ENCODE results near the gene HBS1L. TPM values are rescaled to one million over a fixed set of nuclear protein-coding genes. Genes with fewer than 3 reads are reported as not detected.

Gene HBS1L
- total and polyA plus RNA-seq, 9 donors = 25.4 to 68.1 (median 55.9) TPM

DNA sequence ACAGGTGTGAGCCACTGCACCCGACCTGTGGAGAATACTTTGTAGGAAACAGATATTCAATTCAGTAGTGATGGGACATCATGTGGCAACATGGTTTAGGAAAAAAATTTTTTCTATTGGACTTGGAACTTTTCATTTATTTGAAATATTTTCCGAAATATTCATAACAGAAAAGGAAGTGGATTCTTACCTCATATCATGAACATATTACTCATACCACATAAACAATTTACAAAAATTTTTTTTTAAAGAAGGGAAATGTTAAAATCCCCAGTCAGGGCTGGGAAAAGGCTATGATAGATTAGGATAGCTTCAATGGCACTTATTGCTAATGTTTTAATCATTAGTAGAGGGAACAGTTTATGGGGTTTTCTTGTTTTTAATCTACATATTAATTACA, 97.9 kb downstream of the HBS1L start:
- Histone ChIP-seq H3K36me3 (no peaks in the 10 kb centered on the region), H3K27me3 (no peaks in the 10 kb centered on the region), H3K9me3 (no peaks in the 10 kb centered on the region), H3K4me1 (ENCODE audit: insufficient read depth) (no peaks in the 10 kb centered on the region), H3K4me3 (no peak overlapping the region), H3K27ac (no peak overlapping the region)
- intact Hi-C loops (cut with DNase I) = no loop called here
- 82 to 90% (median 87%) methylated on average over 2 of the region's 2 CpGs for WGBS, 3 donors
- no peak for DNase-seq
- TF ChIP-seq POLR2A (IDR thresholded peaks at IDR 0.05) (no peak), EP300 (IDR thresholded peaks at IDR 0.05) (no peak)
- TF ChIP-seq, protein P1, sequence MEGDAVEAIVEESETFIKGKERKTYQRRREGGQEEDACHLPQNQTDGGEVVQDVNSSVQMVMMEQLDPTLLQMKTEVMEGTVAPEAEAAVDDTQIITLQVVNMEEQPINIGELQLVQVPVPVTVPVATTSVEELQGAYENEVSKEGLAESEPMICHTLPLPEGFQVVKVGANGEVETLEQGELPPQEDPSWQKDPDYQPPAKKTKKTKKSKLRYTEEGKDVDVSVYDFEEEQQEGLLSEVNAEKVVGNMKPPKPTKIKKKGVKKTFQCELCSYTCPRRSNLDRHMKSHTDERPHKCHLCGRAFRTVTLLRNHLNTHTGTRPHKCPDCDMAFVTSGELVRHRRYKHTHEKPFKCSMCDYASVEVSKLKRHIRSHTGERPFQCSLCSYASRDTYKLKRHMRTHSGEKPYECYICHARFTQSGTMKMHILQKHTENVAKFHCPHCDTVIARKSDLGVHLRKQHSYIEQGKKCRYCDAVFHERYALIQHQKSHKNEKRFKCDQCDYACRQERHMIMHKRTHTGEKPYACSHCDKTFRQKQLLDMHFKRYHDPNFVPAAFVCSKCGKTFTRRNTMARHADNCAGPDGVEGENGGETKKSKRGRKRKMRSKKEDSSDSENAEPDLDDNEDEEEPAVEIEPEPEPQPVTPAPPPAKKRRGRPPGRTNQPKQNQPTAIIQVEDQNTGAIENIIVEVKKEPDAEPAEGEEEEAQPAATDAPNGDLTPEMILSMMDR (IDR thresholded peaks at IDR 0.05) = no peak

DNA sequence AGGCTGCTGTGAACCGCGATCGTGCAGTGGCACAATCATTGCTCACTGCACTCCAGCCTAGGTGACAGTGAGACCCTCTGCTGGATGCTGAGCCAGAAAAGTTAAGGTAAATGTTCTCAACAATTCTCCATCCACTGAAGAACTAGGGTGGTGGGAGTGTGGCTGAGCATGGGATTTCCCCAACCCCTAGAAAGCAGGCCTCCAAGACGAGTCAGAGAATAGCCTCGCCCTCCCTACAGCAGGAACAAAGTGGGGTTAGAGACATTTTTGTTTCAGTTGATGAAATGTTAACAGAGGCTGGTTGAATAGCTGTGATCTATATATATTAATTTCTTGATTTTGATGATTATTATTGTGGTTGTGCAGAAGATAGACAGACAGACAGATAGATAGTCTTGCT, 98.6 kb downstream of the HBS1L start:
- DNase-seq = no peak
- Histone ChIP-seq H3K4me1 (ENCODE audit: insufficient read depth) (no peaks in the 10 kb centered on the region), H3K27me3 (no peaks in the 10 kb centered on the region), H3K4me3 (no peak overlapping the region), H3K27ac (no peak overlapping the region), H3K9me3 (no peaks in the 10 kb centered on the region), H3K36me3 (no peaks in the 10 kb centered on the region)
- 87 to 90% (median 90%) methylated on average over 5 of the region's 5 CpGs for WGBS, 3 donors
- TF ChIP-seq, protein P1 (IDR thresholded peaks at IDR 0.05) = no peak
- TF ChIP-seq EP300 (IDR thresholded peaks at IDR 0.05) = no peak
- intact Hi-C loops (cut with DNase I) = no loop called here

DNA sequence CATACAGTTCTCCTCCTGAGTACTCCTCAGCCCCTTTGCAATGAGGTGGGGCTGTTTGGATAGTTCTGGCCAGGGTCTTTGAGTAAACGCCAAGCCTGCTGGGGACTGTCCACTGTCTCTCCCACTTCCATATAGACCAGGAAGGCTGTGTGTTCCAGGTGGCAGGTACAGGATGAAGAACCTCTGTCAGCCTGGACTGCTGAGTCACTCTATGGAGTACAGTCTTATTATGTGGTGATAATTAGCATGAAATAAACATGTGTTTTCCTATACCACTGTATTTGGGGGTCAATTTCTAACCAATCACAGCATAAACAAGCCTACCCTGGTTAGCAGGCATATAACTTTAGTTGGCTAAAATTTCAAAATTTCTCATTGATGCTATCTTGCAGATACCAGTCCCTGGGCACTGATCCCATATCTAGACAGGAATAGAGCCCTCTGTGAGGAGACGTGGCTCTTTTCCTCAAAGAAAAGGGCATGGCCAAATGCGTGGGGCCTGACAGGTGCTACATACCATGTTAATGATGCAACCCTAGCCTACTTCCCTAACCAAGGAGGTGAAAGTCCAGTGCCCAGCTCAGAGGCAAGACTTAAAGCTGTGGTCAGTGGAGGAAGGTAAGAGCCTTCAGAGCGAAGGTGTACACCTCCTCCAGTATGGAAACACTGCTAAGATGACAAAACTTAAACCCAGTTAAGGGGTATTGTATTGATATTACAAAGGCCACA, 100.2 kb downstream of the HBS1L start:
- WGBS, 3 donors = 80 to 92% (median 90%) methylated on average over 4 of the region's 4 CpGs

DNA sequence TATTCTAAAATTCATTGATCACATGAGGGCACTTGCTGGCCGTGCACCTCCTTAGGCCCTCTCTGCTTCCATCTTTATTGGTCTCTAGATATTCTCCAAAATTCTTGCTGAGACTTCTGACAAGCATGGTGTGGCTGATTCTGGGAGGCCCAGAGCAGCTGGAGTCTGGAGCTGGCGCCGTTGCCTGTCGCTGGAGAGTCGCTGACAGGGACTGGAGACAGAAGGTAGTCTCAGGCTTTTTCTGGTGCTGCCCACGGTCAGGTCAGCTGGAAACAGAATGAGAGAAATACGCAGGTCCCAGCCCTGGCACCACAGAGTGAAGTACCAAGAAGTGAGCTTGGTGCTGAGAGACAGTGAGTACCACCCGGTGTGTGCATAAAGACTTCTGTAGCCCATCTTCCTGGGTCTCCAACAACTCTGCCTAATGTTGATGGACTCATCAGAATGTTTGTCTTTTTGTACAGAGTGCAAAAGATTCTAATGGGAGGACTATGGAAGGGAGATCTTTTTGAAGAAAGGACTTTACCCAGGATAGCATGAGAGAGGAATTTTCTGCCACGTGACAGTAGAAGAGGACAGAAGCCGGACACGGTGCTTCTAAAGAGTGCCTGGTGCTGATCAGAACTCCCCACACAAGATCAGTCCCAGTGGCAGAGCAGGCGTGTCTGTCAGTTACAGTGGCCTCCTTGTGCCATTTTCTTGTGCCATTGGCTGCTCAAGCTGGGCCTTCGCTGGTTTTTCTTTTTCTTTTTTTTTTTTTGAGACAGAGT, 102.9 kb downstream of the HBS1L start:
- 86 to 89% (median 88%) methylated on average over 13 of the region's 13 CpGs for WGBS, 3 donors
- no peaks in the 10 kb centered on the region for H3K36me3 ChIP-seq
- no peaks in the 10 kb centered on the region for H3K27me3 ChIP-seq
- no peak overlapping the region for H3K4me3 ChIP-seq
- H3K27ac ChIP-seq = no peak overlapping the region
- intact Hi-C loops (cut with DNase I) = no loop called here
- TF ChIP-seq EP300 (IDR thresholded peaks at IDR 0.05) (no peak), POLR2A (IDR thresholded peaks at IDR 0.05) (no peak)
- H3K9me3 ChIP-seq = no peaks in the 10 kb centered on the region
- no peak for DNase-seq
- H3K4me1 ChIP-seq (ENCODE audit: insufficient read depth) = no peaks in the 10 kb centered on the region

More for the DNA sequence above, 100.2 kb downstream of the HBS1L start:
- no peak for TF ChIP-seq POLR2A (IDR thresholded peaks at IDR 0.05)
- TF ChIP-seq, protein P1 (IDR thresholded peaks at IDR 0.05) = no peak
- Histone ChIP-seq H3K4me3 (no peak overlapping the region), H3K9me3 (no peaks in the 10 kb centered on the region), H3K27ac (no peak overlapping the region), H3K36me3 (no peaks in the 10 kb centered on the region), H3K27me3 (no peaks in the 10 kb centered on the region), H3K4me1 (ENCODE audit: insufficient read depth) (no peaks in the 10 kb centered on the region)
- intact Hi-C loops (cut with DNase I) = no loop called here
- no peak for DNase-seq

DNA sequence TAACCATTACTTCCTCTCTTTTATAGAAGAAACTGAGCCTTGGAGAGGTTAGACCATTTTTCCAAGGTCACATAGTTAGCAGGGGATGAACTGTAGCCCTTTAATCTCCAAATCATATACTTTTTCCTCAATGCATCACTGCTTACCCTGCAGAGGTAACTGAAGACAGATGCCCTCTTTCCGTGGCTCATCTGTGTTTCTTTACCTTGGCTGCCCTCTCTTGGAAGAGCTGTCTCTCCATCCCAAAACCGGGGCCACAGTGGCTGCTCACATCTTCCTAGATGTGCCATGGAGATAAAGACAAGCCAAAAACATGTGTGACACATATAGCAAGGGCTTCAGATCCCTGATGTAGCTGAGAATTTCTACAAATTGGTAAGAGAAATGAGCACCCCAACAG, 104.1 kb downstream of the HBS1L start:
- TF ChIP-seq POLR2A (IDR thresholded peaks at IDR 0.05) (no peak), EP300 (IDR thresholded peaks at IDR 0.05) (no peak)
- TF ChIP-seq, protein P1 (IDR thresholded peaks at IDR 0.05) = no peak
- Histone ChIP-seq H3K36me3 (no peaks in the 10 kb centered on the region), H3K4me3 (no peak overlapping the region), H3K27ac (no peak overlapping the region), H3K9me3 (no peaks in the 10 kb centered on the region), H3K4me1 (ENCODE audit: insufficient read depth) (no peaks in the 10 kb centered on the region), H3K27me3 (no peaks in the 10 kb centered on the region)
- WGBS, 3 donors = 53 to 66% (median 55%) methylated on average over 2 of the region's 2 CpGs
- no peak for DNase-seq
- intact Hi-C loops (cut with DNase I) = no loop called here

Measured in ovary (tissue), 9 donors.